Smooth muscle cell (in vitro differentiated cells): ENCODE results near the gene ZBTB40. TPM values are rescaled to one million over a fixed set of nuclear protein-coding genes. Genes with fewer than 3 reads are reported as not detected.

Source experiments
- DNase-seq: peaks from one replicate; lab custom pipeline; 2025; ENCODE audit not compliant: unreplicated experiment; lab: John Stamatoyannopoulos, UW
- H2AFZ ChIP-seq: fragments of 200-600 bp; sonication (generic); 2 replicates; pipeline ENCODE4 v1.6.0; 2016; ENCODE audit warnings: antibody characterized with exemption, low read depth, mild to moderate bottlenecking
- H3F3A ChIP-seq: fragments of 200-600 bp; sonication (generic); 2 replicates; pipeline ENCODE4 v1.6.0; 2017; ENCODE audit warnings: antibody characterized with exemption, low read depth
- H3K27ac ChIP-seq: fragments of 200-600 bp; sonication (generic); 2 replicates; pipeline ENCODE4 v1.5.1; 2016; ENCODE audit warnings: low read depth, mild to moderate bottlenecking
- H3K27me3 ChIP-seq: fragments of 200-600 bp; sonication (generic); 2 replicates; pipeline ENCODE4 v1.6.1; 2016; ENCODE audit warnings: low read depth, mild to moderate bottlenecking
- H3K36me3 ChIP-seq: fragments of 200-600 bp; sonication (generic); 2 replicates; pipeline ENCODE4 v1.5.1; 2016; ENCODE audit warnings: low read depth
- H3K4me1 ChIP-seq: fragments of 200-600 bp; sonication (generic); 2 replicates; pipeline ENCODE4 v1.5.1; 2016; ENCODE audit warnings: low read depth
- H3K4me2 ChIP-seq: fragments of 200-600 bp; sonication (generic); 2 replicates; pipeline ENCODE4 v1.6.0; 2016; ENCODE audit warnings: mild to moderate bottlenecking
- H3K4me3 ChIP-seq: fragments of 200-600 bp; sonication (generic); 2 replicates; pipeline ENCODE4 v1.5.1; 2016; ENCODE audit warnings: mild to moderate bottlenecking
- H3K79me2 ChIP-seq: fragments of 200-600 bp; sonication (generic); 2 replicates; pipeline ENCODE4 v1.6.0; 2016; ENCODE audit warnings: low read depth, mild to moderate bottlenecking
- H3K9ac ChIP-seq: fragments of 200-600 bp; sonication (generic); 2 replicates; pipeline ENCODE4 v1.6.0; 2016; ENCODE audit warnings: low read depth
- H3K9me3 ChIP-seq: fragments of 200-600 bp; sonication (generic); replicated peaks from 2 replicates; pipeline ENCODE4 v1.5.1; 2016; ENCODE audit warnings: low read depth
- H4K20me1 ChIP-seq: fragments of 200-600 bp; sonication (generic); 2 replicates; pipeline ENCODE4 v1.6.0; 2016; ENCODE audit warnings: low read depth
- CTCF ChIP-seq: fragments of 200-600 bp; sonication (generic); IDR thresholded peaks from 2 replicates; pipeline ENCODE4 v1.5.1; 2017; ENCODE audit warnings: borderline replicate concordance, mild to moderate bottlenecking, antibody characterized with exemption; ENCODE audit not compliant: insufficient read depth, poor library complexity, severe bottlenecking
- WGBS: methylation state at CpG from one replicate; pipeline ENCODE4 v1.1.7; 2016; ENCODE audit warnings: low lambda C conversion rate; 5-methylcytosine and 5-hydroxymethylcytosine counted together
- polyA plus RNA-seq: library from polyadenylated mRNA; unstranded; fragments of >200 nt; fragmentation: Nextera tagmentation; extraction: Ambion mirVana; gene quantifications from 2 replicates; pipeline ENCODE4 v1.2.1, GENCODE V29; 2016
- total RNA-seq: library from RNA; depleted of rRNA; stranded (reverse); fragments of >200 nt; gene quantifications from 2 replicates; pipeline ENCODE4 v1.2.3, GENCODE V29; 2014

Gene ZBTB40
- total and polyA plus RNA-seq, 2 experiments from 2014 or later, result 4.1 to 14.6 TPM

DNA sequence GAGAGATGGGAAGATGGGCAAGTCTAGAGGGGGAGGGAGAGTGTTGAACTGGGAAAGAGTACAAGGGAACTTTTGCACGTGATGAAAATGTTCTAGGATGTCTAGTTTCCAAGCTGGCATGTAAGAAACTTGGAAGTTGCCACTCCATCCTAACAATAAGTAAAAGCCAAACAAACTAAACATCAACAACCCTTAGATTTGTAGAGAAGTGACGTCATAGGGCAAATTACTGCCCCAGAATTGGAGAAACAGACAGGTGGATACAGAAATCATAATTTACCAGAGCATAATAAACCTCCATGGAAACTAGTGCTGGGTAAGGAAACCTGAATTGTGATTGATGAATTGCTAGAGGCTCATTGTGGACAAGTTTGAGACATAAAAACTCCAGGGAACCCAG is 14.7 kb upstream of the ZBTB40 start:
- no peak for DNase-seq

DNA sequence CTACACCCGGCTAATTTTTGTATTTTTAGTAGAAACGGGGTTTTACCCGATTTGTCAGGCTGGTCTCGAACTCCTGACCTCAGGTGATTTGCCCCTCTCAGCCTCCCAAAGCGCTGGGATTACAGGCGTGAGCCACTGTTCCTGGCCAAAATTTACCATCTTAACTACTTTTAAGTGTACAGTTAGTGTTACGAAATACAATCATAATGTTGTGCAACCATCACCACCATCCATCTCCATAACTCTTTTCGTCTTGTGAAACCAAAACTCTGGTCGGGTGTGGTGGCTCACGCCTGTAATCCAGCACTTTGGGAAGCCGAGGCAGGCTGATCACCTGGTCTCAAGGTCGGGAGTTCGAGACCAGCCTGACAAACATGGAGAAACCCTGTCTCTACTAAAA is 14.1 kb upstream of the ZBTB40 start:
- Histone ChIP-seq H3K4me3 (no peak overlapping the region), H3K4me2 (no peak overlapping the region), H3K79me2 (no peaks in the 10 kb centered on the region), H3K36me3 (no peaks in the 10 kb centered on the region), H3K27me3 (no peaks in the 10 kb centered on the region), H3K9me3 (peaks cover 9% of the 10 kb centered on the region), H3K9ac (no peak overlapping the region), H3K4me1 (no peaks in the 10 kb centered on the region), H3F3A (no peaks in the 10 kb centered on the region), H2AFZ (no peak overlapping the region), H4K20me1 (no peaks in the 10 kb centered on the region), H3K27ac (no peak overlapping the region)
- 92% methylated on average over 13 of the region's 13 CpGs for WGBS
- no peak for TF ChIP-seq CTCF
- DNase-seq, result no peak

More for the DNA sequence above, 14.7 kb upstream of the ZBTB40 start:
- Histone ChIP-seq H2AFZ (no peak overlapping the region), H4K20me1 (no peaks in the 10 kb centered on the region), H3K27me3 (no peaks in the 10 kb centered on the region), H3K36me3 (no peaks in the 10 kb centered on the region), H3F3A (no peaks in the 10 kb centered on the region), H3K27ac (no peak overlapping the region), H3K4me3 (no peak overlapping the region), H3K9me3 (peaks cover 7% of the 10 kb centered on the region), H3K9ac (no peak overlapping the region), H3K4me1 (no peaks in the 10 kb centered on the region), H3K79me2 (no peaks in the 10 kb centered on the region), H3K4me2 (no peak overlapping the region)
- no peak for TF ChIP-seq CTCF
- WGBS, result 85% methylated on average over 2 of the region's 2 CpGs

- no peaks in the 10 kb centered on the region for H3F3A ChIP-seq
- H3K79me2 ChIP-seq, result no peaks in the 10 kb centered on the region
- H3K9ac ChIP-seq, result no peak overlapping the region
- no peak for TF ChIP-seq CTCF
- no peaks in the 10 kb centered on the region for H3K36me3 ChIP-seq
- peaks cover 9% of the 10 kb centered on the region for H3K9me3 ChIP-seq
- H3K4me1 ChIP-seq, result no peaks in the 10 kb centered on the region
- H2AFZ ChIP-seq, result no peak overlapping the region
- DNase-seq, result no peak
- no peaks in the 10 kb centered on the region for H3K27me3 ChIP-seq
- no peak overlapping the region for H3K4me3 ChIP-seq
- no peak overlapping the region for H3K27ac ChIP-seq
- no peak overlapping the region for H3K4me2 ChIP-seq
- no peaks in the 10 kb centered on the region for H4K20me1 ChIP-seq
Observed at GRCh38 chr1:22440582-22440981, 11.1 kb upstream of the ZBTB40 start.

DNA sequence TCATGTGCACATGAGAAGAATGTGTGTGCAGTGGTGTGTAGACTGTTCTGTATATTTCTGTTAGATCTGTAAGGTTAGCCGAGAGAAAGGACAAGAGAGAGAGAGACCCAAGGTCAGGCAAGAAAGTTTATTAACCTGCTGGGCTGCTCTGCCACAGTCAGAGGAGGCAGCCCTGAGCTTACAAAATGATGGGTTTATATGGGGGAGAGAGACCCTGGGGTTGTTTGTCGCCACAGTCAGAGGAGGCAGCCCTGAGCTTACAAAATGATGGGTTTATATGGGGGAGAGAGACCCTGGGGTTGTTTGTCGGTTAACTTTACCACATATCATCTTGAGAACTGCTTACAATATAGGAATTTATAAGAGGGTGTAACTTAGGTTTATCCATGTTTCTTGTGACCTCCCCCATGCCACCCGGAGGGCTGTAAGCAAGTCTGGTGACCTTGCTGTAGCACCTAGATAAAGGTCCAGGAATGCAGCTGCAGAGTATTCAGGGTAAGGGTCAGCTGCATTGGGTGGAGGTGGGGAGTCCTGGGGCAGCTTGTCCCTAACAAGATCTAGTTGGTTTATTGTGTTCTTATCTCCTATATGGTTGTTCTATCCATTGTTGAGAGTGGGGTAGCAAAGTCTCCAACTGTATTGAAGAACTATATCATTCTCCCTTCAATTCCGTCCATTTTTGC is 9.3 kb upstream of the ZBTB40 start:
- H3K9ac ChIP-seq, result no peak overlapping the region
- H3F3A ChIP-seq, result peaks cover 8% of the 10 kb centered on the region
- H3K36me3 ChIP-seq, result no peaks in the 10 kb centered on the region
- H4K20me1 ChIP-seq, result no peaks in the 10 kb centered on the region
- DNase-seq, result no peak
- no peak overlapping the region for H3K4me3 ChIP-seq
- H3K9me3 ChIP-seq, result peaks cover 9% of the 10 kb centered on the region
- H3K4me2 ChIP-seq, result no peak overlapping the region
- no peaks in the 10 kb centered on the region for H3K4me1 ChIP-seq
- no peaks in the 10 kb centered on the region for H3K79me2 ChIP-seq
- no peak for TF ChIP-seq CTCF
- H3K27ac ChIP-seq, result no peak overlapping the region
- 65% methylated on average over 5 of the region's 5 CpGs for WGBS
- no peaks in the 10 kb centered on the region for H3K27me3 ChIP-seq
- H2AFZ ChIP-seq, result no peak overlapping the region
